Astrocyte (in vitro differentiated cells and primary cell): ENCODE measurements around the gene METAP1.

Source experiments
- CTCF ChIP-seq: IDR thresholded peaks from 2 replicates; pipeline ENCODE4 v1.5.1; 2011; ENCODE audit warnings: low read depth, mild to moderate bottlenecking, inconsistent platforms, low read length, moderate library complexity; ENCODE audit not compliant: insufficient read depth
- EZH2 ChIP-seq: IDR thresholded peaks from 2 replicates; pipeline ENCODE4 v1.6.1; 2012; ENCODE audit warnings: mild to moderate bottlenecking, low read length, inconsistent platforms; ENCODE audit not compliant: insufficient read depth

GRCh38 chr4:98976716-98977115, 18.8 kb upstream of the METAP1 start:
- TF ChIP-seq CTCF (no peak), EZH2 (no peak)
